ENCODE results near the gene OR6V1.

- TF ChIP-seq CTCF (optimal IDR thresholded peaks at IDR 0.05 in 1 of 3, IDR thresholded peaks at IDR 0.05 in 1 of 3, conservative IDR thresholded peaks at IDR 0.05 in 1 of 3; ENCODE audit: extremely low read depth in 1 of 3, insufficient read depth in 2 of 3, low read length in 3 of 3) (no peak), EZH2 (IDR thresholded peaks at IDR 0.05; ENCODE audit: low read length) (no peak)
These were observed 46.4 kb upstream of the OR6V1 start for GRCh38 chr7:143005632-143006260.

Data from keratinocyte (primary cell).